Measurements from ENCODE around the gene TSPAN7. TPM values are rescaled to one million over a fixed set of nuclear protein-coding genes. Genes with fewer than 3 reads are reported as not detected.

Gene TSPAN7
- total RNA-seq, 2 donors from 2014 or later: not detected

DNA sequence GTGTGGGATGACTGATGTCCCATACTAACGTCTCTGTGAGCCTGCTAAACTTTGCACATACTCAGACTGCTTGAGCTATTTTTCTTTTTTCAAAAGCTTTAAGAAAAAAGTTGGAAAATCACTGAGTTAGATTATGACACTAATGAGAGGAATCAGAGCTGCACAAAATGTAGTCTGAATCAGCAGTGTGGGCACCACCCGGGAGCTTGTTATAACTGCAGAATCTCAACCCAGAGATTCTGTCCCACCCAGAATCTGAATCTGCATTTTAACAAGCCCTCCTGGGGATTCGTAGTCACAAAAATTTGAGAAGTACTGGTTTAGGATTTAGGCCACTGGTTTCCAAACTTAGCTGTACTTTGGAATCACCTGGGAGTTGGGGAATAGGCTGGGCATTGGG is 137.8 kb downstream of the TSPAN7 start:
- peaks cover 0 to 3% of the 10 kb centered on the region in 2 donors for H3K27me3 Mint-ChIP-seq
- no peaks in the 10 kb centered on the region for H3K4me1 Mint-ChIP-seq (ENCODE audit: low read depth in 2 of 2)
- no peak overlapping the region for H3K27ac Mint-ChIP-seq
- ATAC-seq (no peak), DNase-seq (ENCODE audit: low spot score) (no peak)
- no peaks in the 10 kb centered on the region for H3K9me3 Mint-ChIP-seq
- no peaks in the 10 kb centered on the region for H3K36me3 Mint-ChIP-seq
- no peak overlapping the region for H3K4me3 Mint-ChIP-seq

GRCh38 chrX:38699696-38700095 is 138.4 kb downstream of the TSPAN7 start:
- ATAC-seq: no peak
- H3K4me3 Mint-ChIP-seq: no peak overlapping the region
- no peaks in the 10 kb centered on the region for H3K36me3 Mint-ChIP-seq
- no peak for DNase-seq (ENCODE audit: low spot score)
- H3K9me3 Mint-ChIP-seq: no peaks in the 10 kb centered on the region
- H3K27me3 Mint-ChIP-seq: peaks cover 0 to 3% of the 10 kb centered on the region in 2 donors
- no peaks in the 10 kb centered on the region for H3K4me1 Mint-ChIP-seq (ENCODE audit: low read depth in 2 of 2)
- no peak overlapping the region for H3K27ac Mint-ChIP-seq

- Mint-ChIP-seq H3K36me3 (no peaks in the 10 kb centered on the region), H3K4me3 (no peak overlapping the region), H3K9me3 (no peaks in the 10 kb centered on the region), H3K27me3 (peaks cover 0 to 3% of the 10 kb centered on the region in 2 donors), H3K4me1 (ENCODE audit: low read depth in 2 of 2) (no peaks in the 10 kb centered on the region), H3K27ac (no peak overlapping the region)
- no peak for ATAC-seq
- DNase-seq (ENCODE audit: low spot score): no peak
Measured at GRCh38 chrX:38701073-38701472, 139.7 kb downstream of the TSPAN7 start.

- Mint-ChIP-seq H3K27ac (no peak overlapping the region), H3K4me3 (no peak overlapping the region), H3K9me3 (no peaks in the 10 kb centered on the region), H3K27me3 (peaks cover 0 to 20% of the 10 kb centered on the region in 2 donors), H3K36me3 (no peaks in the 10 kb centered on the region), H3K4me1 (ENCODE audit: low read depth in 2 of 2) (no peaks in the 10 kb centered on the region)
- DNase-seq (ENCODE audit: low spot score): no peak
- ATAC-seq: no peak
Measured at GRCh38 chrX:38704146-38704882, 143.0 kb downstream of the TSPAN7 start.

GRCh38 chrX:38717871-38718270 is 156.5 kb downstream of the TSPAN7 start:
- H3K4me1 Mint-ChIP-seq (ENCODE audit: low read depth in 2 of 2): peaks cover 0 to 4% of the 10 kb centered on the region in 2 donors
- H3K27me3 Mint-ChIP-seq: peaks cover 0 to 17% of the 10 kb centered on the region in 2 donors
- H3K36me3 Mint-ChIP-seq: no peaks in the 10 kb centered on the region
- H3K9me3 Mint-ChIP-seq: no peaks in the 10 kb centered on the region
- ATAC-seq (no peak), DNase-seq (ENCODE audit: low spot score) (no peak)
- no peak overlapping the region for H3K27ac Mint-ChIP-seq
- H3K4me3 Mint-ChIP-seq: no peak overlapping the region

- no peak overlapping the region for H3K27ac Mint-ChIP-seq
- H3K27me3 Mint-ChIP-seq: peaks cover 0 to 17% of the 10 kb centered on the region in 2 donors
- ATAC-seq (no peak), DNase-seq (ENCODE audit: low spot score) (no peak)
- H3K36me3 Mint-ChIP-seq: no peaks in the 10 kb centered on the region
- H3K4me1 Mint-ChIP-seq (ENCODE audit: low read depth in 2 of 2): peaks cover 0 to 4% of the 10 kb centered on the region in 2 donors
- no peak overlapping the region for H3K4me3 Mint-ChIP-seq
- no peaks in the 10 kb centered on the region for H3K9me3 Mint-ChIP-seq
Measured at GRCh38 chrX:38718311-38718710, 157.0 kb downstream of the TSPAN7 start.

DNA sequence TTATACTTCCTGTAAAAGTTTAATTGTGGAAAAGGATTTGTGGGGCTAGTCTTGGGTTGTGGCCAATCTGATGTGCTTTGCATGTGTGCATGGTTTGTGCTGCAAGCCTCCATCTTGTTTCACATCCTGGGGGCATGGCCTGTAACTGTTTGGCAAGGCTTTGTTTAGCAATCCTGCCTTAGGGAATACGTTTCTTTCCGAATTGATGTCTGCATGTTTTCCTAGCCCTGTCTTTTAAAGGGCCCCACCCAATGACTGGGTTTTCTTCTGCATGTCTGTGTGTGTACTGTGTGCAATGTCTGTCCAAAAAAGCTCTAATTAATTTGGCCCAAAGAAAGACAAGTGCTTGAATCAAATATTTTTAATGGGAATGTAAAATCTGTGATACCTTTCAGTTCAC is 165.3 kb downstream of the TSPAN7 start:
- Mint-ChIP-seq H3K9me3 (no peaks in the 10 kb centered on the region), H3K36me3 (no peaks in the 10 kb centered on the region), H3K27me3 (no peaks in the 10 kb centered on the region), H3K4me3 (no peak overlapping the region), H3K4me1 (ENCODE audit: low read depth in 2 of 2) (peaks cover 0 to under 1% of the 10 kb centered on the region in 2 donors), H3K27ac (no peak overlapping the region)
- DNase-seq (ENCODE audit: low spot score): no peak
- no peak for ATAC-seq

GRCh38 chrX:38727668-38728067 is 166.3 kb downstream of the TSPAN7 start:
- Mint-ChIP-seq H3K27me3 (no peaks in the 10 kb centered on the region), H3K27ac (no peak overlapping the region), H3K36me3 (no peaks in the 10 kb centered on the region), H3K4me3 (no peak overlapping the region), H3K9me3 (no peaks in the 10 kb centered on the region), H3K4me1 (ENCODE audit: low read depth in 2 of 2) (no peaks in the 10 kb centered on the region)
- DNase-seq (ENCODE audit: low spot score) (no peak), ATAC-seq (no peak)

DNA sequence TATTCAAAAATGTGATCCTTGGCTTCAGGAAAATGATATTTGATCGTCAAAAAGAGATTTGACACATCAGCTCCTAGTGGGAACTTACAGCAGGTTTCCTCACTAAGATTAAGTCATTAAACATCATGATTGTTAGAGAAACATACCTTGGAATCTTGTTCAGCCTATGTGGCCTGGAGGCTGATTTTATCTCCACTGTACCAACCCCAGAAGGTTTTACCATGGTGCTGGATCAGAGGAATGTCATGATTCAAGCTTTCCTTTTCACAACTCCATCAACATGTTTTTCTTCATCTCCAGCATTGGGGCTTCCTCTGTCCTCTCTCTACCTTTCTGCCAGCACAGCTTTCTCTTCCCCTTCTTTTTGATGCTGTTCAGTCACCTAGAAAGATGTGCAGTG is 171.5 kb downstream of the TSPAN7 start:
- DNase-seq (ENCODE audit: low spot score) (no peak), ATAC-seq (no peak)
- Mint-ChIP-seq H3K27ac (no peak overlapping the region), H3K27me3 (peaks cover 12 to 15% of the 10 kb centered on the region in 2 donors), H3K36me3 (no peaks in the 10 kb centered on the region), H3K4me1 (ENCODE audit: low read depth in 2 of 2) (no peaks in the 10 kb centered on the region), H3K9me3 (no peaks in the 10 kb centered on the region), H3K4me3 (no peak overlapping the region)

Other genes with a start within 250 kb of the TSPAN7 start
- 10 to 100 TPM; 11.4 to 12.3 TPM for gene RPGR, start 234.0 kb upstream of the TSPAN7 start, total RNA-seq
- not detected for gene OTC, start 208.9 kb upstream of the TSPAN7 start, total RNA-seq
- 10 to 100 TPM; 24.5 to 34.7 TPM for gene MID1IP1, start 239.9 kb downstream of the TSPAN7 start, total RNA-seq